Hematopoietic multipotent progenitor cell treated with erythropoietin and hydrocortisone succinate and interleukin-3 and kit ligand, for 6 days (in vitro differentiated cells): Measurements from ENCODE around the gene PLCZ1.
"Not testable (repeated sequence)": the region's sequence is repeated elsewhere in the genome, so short reads cannot be mapped to it uniquely, and the experiment has no call there.

Source experiments
- DNase-seq: peaks from one replicate; pipeline ENCODE4 v3.0.0-alpha.2; 2015

PLCZ1 gene

DNA sequence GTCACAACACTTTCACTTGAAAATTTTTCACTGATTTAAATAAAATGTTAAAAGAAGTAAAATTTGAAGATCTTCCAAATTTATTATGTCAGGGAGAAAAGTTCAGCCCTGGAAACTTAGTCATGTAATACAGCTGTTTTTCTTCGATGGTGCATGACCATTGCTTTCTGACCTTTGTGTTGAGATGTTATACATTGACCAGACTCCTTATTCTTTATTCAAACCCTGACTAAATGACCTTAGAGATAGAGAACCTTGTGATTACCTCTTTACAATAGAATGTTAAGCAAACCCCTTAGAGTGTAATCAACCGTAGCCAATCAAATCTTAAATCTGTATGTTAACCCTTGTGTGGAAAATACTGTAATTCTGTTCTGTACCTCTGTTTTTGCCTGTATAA lies 34.5 kb downstream of the PLCZ1 start:
- no peak for DNase-seq

DNA sequence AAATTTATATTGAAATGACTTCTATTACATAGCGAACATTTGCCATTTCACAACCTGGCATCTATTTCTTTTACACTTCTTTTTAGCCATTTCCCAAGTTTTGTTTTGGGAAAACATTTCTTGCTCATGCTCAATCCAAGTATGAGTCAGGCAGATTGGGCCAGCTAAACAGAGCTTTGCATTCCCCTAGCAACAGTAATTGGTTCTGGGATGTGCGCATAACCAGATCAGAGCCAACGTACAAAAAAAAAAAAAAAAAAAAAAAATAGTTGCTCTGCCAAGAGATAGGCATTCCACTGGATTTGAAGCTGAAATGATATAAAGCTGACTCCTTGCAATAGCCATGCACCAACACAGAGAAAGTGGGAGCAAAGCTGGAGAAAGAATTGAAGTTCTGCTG lies 37.5 kb downstream of the PLCZ1 start:
- no peak for DNase-seq

DNA sequence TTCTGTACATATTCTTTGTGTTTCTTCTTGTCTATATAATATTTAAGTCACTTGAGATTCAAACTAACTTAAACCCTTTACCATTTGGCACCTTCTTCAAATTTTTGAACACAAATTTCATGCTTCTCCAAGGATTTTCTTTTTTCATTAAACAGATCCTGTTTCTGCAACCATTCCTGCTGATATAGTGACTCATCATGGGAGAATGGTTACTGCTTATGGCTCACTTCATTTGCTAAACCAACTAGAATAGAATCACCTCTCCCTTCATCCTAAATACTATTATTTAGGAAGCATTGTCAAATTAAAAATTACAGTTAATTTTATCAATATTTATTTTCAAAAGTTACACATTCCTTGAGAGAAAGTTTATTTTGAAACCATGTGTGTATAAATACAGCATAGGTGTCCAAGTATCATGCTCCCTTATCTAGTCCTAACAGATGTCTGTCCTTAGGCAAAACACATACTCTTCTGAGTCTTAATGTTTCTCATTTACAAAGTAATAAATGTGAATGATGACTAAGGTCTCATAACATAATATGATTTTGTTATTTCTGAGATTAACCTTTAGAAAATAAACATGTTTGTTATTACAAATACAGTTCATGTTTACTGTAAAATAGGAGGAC lies 40.7 kb downstream of the PLCZ1 start:
- no peak for DNase-seq

DNA sequence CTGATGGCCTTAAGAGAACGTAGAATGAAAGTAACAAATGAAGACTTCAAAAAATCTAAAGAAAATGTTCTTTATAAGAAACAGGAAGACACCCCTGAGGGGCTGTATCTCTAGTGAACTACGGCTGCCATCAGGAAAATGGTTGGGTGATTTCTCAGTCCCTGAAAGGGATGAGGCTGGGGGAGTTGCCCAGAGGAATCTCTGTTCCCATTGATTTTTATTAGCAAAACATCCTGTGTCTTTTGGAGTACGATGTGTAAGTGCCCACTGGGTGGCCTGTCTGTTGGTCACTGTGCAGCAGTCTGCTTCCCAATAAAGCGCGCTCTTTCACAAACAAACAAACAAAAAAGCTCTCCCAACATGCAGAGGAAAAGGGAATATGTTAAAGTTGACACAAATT lies 43.8 kb downstream of the PLCZ1 start:
- not testable (repeated sequence) for DNase-seq

DNA sequence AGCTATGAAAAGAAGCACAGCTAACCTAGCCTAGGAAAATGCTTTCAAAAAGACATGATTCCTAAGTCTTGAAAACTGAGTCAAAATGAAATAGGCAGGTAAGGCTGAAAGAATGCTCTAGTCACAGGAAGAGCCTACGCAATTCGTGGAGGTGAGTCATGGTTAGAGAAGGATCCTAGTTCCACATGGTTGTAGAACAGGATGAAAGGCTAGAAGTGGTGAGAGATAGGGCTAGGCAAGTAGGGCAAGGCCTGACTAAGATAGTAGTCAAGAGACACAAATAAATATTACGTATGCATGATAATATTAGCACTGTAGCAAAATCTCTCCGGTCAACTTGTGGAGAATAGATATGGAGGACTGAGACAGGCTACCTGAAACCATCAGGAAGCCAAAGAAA lies 47.2 kb downstream of the PLCZ1 start:
- DNase-seq = no peak

DNA sequence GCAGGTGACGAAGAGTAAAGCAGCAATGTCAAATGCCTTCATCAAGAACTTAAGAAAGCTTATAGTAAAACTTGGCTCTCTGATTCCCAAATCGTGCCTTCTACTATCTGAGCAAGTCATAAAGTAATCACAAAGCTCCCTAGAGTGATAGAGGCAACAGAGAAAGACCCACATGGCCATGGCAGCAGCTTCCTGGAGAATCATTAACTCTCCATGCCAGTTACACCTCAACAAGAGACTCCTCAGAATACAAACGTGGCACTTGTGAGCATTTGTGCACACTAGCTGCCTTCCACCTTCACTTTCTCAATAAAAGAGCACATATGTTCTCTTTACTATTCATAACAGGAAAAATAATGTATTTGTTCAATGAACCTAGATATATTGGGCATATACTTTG lies 48.0 kb downstream of the PLCZ1 start:
- DNase-seq = no peak

DNA sequence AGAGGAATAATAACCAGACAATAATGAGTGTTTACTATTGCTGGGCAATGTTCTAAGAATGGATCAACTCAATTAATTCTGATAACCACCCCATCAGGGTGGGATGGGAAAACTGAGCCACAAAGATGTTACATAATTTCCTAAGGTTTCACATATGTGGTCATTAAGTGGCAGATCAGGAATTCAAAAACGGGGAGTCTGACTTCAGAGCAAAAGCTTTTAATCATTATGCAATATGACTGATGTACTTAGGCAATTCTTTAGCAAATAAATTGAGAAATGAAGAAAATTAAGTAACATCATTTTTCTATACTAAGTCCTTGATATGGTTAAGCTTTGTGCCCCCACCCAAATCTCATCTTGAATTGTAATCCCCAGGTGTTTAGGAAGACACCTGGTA lies 53.4 kb downstream of the PLCZ1 start:
- no peak for DNase-seq

DNA sequence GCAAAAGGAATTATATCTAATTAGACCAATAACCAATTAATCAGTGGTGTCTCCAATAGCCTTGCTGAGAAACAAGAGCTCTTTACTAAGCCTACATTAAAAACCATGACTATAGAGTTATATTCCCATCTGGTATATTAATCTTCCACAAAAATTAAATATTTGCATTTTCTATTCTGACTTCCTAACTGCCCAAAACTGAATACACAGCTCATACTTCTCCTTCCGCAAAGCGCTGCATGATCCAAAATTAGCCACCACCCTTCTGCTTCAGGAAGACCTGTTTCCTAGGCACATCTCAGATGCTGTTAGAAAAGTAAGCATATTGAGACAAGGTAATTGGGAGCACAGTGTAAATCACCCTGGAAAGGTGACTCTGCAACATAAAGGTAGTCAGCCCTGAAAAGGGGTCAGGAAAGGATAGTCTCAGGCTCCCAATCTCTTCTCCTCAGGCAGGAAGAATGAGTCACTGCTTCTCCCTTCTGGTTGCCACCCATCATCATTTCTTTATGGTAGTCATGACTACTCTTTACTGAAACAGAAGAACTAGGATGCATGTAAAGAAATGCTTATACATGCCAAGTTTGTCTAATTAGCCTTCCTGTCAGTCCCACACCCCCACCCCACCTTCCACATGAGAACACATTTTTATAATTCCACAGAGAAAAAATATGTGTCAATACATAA lies 54.3 kb downstream of the PLCZ1 start:
- DNase-seq = no peak

DNA sequence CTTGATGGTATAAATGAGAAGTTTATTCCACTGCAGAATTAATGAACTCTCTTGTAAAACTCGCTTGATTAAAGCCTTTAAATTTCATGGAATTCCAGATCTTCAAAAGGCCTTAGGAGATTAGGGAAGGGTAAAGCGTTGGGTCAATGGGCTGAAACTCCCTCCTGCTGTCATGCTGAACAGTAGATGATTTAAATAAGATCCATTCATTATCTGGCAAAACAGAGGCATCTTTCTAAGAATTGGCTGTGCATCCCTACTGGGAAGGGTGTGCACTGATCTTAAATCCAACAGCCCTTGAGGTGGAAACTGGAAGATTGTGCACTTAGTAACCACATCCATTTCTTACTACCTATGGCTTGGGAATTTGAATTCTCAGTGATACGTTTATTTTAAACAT lies 56.0 kb downstream of the PLCZ1 start:
- no peak for DNase-seq

DNA sequence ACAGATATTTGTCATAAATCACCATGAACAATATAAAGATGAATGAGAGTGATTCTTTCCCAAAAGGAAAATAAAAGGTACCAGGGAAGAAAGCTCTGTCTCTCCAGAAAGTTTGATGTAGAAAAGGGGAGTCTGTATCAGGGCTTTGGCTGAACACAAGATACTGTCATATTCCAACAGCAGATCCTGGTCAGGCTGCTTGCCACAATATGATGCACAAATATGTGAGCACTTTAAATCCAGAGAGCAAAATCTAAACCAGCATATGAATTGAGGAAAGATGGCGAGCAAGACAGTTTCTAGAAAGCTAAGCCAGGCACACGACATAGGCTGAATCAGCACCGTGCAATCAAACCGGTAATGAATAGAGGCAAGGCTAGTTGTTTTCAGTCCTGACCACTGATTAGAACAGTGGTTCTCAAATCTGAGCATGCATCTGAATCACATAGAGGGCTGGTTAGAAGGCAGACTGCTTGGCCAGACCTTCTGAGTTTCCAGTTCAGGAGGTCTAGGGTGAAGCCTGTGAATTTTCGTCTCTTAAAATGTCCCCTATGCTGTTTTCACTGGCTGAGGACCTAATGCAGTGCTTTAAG lies 60.7 kb downstream of the PLCZ1 start:
- no peak for DNase-seq

DNA sequence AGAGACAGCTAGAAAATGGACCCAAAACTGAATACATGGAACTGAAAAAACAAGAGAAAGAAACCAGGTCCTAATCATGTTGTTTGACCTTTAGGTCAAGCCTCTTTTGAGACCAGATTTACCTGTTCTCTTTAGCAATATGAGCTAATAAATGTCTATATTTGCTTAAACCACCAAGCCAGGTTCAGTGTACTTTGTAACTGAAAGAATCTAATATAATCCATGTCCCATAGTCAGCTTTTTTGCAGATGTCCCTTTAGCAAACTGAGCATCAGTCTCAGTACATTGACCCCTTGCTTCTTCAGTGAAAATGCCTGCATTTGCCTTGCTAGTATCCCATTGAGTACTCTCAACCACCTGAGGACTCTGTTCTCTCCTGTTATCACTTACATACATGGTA lies 61.7 kb downstream of the PLCZ1 start:
- no peak for DNase-seq

DNA sequence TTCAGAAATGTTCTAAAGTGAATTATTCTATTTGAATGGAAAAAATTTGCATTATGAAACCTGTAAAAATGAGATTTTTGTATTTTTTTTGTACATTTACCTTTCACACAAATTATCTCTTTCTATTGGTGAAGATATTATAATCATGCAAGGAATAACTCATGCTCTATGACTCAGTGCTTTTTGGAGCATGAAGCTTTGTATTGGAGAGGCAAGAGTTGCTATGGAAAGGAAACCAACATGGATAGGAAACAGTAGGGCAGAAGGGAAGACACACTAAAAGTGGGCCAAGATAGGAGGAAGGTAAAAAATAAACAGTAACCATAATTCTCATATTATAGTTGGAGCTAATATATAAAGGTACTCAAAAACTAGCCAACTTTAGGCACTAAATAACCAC lies 79.0 kb downstream of the PLCZ1 start:
- DNase-seq = no peak

DNA sequence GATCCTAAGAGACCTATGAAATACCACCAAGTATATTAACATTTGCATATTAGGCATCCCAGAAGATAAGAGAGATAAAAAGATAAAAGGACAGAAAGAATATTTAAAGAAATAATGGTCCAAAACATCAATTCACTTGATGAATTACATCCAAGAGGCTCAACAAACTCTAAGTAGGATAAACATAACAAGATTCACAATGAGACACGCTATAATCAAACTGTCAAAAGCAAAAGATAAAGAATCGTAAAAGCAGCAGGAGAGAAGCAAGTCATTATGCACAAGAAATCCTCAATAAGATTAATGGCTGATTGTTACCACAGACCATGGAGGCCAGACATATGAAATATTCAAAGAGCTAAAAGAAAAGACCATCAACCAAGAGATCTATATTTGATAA lies 79.6 kb downstream of the PLCZ1 start:
- DNase-seq = no peak

DNA sequence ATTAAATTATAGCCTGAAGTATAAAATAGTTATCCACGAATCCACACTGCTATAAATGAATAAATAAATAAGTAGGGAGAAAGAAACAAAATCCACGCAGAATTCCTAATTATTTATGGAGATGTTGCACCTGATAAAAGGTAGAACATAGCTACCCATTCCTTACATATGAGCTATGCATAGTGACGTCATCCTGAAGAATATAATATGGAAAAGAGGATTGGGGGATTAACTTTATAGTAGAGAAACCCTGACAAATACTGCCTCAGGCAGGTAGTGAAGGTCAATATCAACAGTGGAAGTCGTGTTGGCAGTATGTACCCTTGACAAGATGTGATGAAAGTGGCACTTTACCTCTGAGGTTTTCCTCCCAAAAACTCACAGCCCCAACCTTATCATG lies 82.5 kb downstream of the PLCZ1 start:
- no peak for DNase-seq

DNA sequence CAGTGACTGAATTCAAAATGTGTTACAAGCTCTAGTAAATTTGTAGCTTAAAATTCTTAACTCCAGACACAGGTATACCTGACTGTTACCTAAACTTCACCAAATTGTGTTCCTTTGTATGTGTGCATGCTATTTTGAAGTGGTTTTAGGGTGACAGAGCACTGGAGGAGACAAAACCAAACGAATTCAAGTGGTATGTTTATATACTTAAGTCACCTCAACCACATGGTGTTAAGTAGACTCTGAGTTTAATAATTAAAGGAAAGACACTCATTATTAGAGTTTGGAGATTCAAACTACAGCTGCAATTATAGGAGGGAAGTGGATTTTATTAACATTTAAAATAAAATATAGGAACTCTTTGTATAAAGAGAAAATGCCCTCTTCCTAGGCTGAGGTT lies 84.3 kb downstream of the PLCZ1 start:
- DNase-seq = no peak

DNA sequence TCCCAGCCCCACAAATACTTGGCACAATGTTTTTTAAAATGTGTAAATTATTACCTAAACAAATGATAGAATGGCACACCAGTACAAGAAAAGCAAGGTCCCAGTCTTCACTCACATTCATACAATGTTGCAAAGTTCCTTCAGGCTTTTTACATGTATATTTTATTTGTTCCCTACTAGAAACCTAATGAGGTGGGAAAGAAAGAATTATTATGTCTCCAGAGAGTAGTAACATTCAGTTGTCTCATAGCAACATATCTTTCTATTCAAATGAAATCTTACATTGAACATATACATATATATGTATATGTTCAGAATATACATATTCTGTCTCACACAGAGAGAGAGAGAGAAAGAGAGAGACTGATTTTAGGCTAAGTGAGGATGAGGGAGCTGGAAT lies 85.2 kb downstream of the PLCZ1 start:
- DNase-seq = no peak

DNA sequence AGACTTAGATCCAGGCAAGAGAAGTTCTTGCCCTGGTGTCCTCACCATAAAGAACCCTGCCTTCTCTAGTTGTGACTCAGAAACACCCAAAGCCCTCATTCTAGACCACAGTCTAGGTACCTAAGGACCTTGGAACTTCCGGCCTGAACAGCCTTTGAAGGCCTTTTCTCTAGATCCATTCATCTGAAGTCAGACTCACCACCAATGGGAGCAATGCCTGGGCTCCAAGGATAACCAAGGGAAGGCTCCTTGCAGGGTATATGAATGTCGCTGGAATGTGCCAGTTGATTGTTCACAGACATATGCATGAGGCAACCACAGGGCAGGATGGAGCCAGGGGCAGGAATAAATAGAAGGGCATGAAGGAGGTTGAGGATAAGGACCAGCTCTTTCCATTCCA lies 86.3 kb downstream of the PLCZ1 start:
- DNase-seq = no peak

DNA sequence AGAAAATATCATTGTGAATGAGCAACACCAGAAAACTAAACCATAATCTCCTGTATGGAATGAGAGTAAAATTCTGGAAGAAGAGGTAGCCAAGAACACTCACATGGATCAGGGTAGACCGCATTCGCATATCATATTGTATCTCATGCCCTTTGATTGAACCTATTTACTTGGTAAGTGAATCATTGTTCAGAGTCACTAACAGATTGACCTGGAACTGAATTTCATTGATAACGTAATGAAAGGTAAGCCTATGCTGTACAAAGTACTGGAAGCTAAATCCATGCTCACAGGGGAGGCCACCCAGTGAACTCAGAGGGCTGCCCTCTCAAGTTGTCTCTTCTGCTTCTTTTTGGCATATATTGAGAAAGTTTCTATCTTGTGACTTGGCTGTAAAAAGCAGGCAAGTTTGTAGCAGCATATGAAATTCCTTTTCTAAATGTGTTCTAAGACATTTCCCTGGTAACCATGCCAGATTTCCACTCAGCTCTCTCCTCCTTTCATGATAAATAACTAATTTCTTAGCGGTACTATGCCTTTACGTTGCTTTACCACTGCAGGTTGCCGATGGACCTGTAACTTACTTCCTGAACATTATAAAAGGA lies 91.4 kb downstream of the PLCZ1 start:
- no peak for DNase-seq

DNA sequence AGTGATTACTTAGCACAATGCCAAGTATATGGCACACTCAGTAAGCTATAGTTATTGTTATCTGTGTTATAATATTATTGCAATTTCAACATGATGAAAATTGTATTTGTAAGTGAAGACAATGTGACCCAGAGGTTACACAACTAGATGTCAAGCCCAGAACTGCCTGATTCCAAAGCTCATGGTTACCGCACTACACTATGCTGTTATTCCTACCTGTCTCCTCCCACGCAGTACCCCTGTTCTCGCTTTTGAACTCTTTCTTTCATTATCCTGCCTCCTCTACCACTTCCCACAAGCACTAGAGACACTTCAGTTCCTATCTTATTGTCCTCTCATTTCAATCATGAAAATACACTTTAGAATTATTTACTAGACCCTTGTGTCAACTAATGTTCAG lies 93.2 kb downstream of the PLCZ1 start:
- no peak for DNase-seq

DNA sequence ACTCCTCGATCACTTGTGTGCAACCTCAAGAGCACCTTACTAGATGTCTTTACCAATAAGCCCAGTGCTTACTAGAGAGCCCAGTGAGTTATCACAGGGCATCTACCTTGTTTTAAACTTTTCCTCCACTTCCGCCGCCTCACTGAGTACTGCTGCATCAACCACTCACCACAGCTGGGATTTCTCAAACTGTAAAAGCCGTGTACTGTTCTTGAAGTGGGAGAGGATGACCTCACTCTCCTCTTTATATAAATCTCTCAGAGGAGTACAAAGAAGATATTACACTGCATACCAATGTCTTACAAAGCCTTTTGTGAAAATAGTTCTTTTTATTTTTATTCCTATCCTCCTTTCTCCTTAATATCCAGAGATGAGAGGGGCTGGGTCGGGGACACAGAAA lies 94.1 kb downstream of the PLCZ1 start:
- no peak for DNase-seq

DNA sequence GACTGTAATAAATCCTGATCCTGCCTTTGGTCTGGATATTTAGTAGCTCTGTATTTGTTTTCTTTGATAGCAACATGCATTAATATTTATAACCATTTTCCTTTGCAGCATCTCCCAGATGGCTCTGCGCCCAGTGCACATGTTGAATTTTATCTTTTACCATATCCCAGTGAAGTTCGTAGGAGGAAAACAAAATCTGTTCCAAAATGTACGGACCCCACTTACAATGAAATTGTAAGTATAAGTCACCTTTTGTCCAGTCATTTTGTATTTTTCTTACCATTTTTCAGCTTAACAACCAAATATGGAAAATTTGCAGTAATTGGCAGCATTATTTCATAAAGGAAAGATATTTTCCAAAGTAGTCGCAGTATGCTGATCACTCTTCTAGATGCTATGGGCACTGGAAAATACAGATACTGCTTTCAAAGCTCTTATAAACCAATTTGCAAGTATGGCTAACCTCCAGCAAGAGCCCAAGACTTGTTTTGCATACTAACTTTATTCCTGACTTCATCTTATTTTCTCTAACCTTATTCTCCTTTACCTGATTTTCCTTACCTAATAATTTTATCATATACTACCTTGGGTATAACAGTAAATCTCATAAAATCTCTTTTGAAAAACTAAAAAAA lies 97.4 kb downstream of the PLCZ1 start:
- no peak for DNase-seq

DNA sequence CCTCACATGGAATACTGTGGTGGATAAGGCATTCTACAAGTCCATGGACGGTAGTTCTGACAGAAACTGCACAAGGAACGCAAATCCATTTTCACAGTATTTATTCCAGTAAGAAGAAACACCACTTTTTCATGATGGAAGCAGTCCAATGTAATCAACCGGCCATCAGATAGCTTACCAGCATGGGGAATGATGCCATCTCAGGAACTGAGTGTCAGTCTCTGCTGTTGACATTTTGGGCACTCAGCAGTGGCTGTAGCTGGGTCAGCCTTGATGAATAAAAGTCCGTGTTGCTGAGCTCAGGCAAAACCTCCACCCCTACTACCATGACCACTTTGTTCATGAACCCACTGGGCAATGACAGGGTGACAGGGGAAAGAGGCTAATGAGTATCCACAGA lies 103.4 kb downstream of the PLCZ1 start:
- DNase-seq = no peak
